ENCODE results near the gene FCN2. TPM values are rescaled to one million over a fixed set of nuclear protein-coding genes. Genes with fewer than 3 reads are reported as not detected.

The FCN2 gene
- total RNA-seq, 1 donor from 2014 or later: not detected

GRCh38 chr9:134925011-134925511, 44.5 kb downstream of the FCN2 start:
- no peak for FAIRE-seq

GRCh38 chr9:134928436-134929192, 48.0 kb downstream of the FCN2 start:
- FAIRE-seq: no peak

More at GRCh38 chr9:134925011-134925511, 44.5 kb downstream of the FCN2 start:
- no peak for DNase-seq (ENCODE audit: low spot score in 2 of 2)

GRCh38 chr9:134929193-134930158, 48.9 kb downstream of the FCN2 start:
- peak; percentile 38 to 44 for DNase-seq (ENCODE audit: low spot score in 2 of 2)

More at GRCh38 chr9:134928436-134929192, 48.0 kb downstream of the FCN2 start:
- DNase-seq (ENCODE audit: low spot score in 2 of 2): no peak

GRCh38 chr9:134930398-134930797, 49.8 kb downstream of the FCN2 start:
- FAIRE-seq (no peak), DNase-seq (ENCODE audit: low spot score in 2 of 2) (no peak)

More at GRCh38 chr9:134929193-134930158, 48.9 kb downstream of the FCN2 start:
- no peak for FAIRE-seq

- FAIRE-seq (no peak), DNase-seq (ENCODE audit: low spot score in 2 of 2) (no peak)
These were observed 51.6 kb downstream of the FCN2 start for GRCh38 chr9:134932171-134932570.

GRCh38 chr9:134932606-134933005, 52.0 kb downstream of the FCN2 start:
- FAIRE-seq: no peak
- DNase-seq (ENCODE audit: low spot score in 2 of 2): no peak

GRCh38 chr9:134933076-134933659, 52.6 kb downstream of the FCN2 start:
- FAIRE-seq (no peak), DNase-seq (ENCODE audit: low spot score in 2 of 2) (no peak)

- no peak for FAIRE-seq
These were observed 54.5 kb downstream of the FCN2 start for GRCh38 chr9:134935056-134935640.

GRCh38 chr9:134935701-134936345, 55.2 kb downstream of the FCN2 start:
- no peak for DNase-seq (ENCODE audit: low spot score in 2 of 2)
- FAIRE-seq: no peak

More at GRCh38 chr9:134935056-134935640, 54.5 kb downstream of the FCN2 start:
- DNase-seq (ENCODE audit: low spot score in 2 of 2): no peak

GRCh38 chr9:134936346-134937163, 55.9 kb downstream of the FCN2 start:
- DNase-seq (ENCODE audit: low spot score in 2 of 2) (no peak), FAIRE-seq (no peak)

Small RNA genes within 50 kb of the gene (small RNA-seq; reads per million reads assigned to genes)
- gene AL603650.1 (not detected), gene MIR3689A (not detected), gene MIR3689B (not detected), gene MIR3689C (not detected), gene MIR3689D1 (not detected), gene MIR3689D2 (not detected), gene MIR3689E (not detected), gene MIR3689F (not detected)

Other genes with a start within 250 kb of the FCN2 start
- gene COL5A1, start 239.0 kb upstream of the FCN2 start, total RNA-seq: 2.9 TPM
- 0.82 TPM for gene FCN1, start 37.1 kb downstream of the FCN2 start, total RNA-seq
- 69.7 TPM for gene OLFM1, start 206.9 kb downstream of the FCN2 start, total RNA-seq